Type B pancreatic cell (in vitro differentiated cells): ENCODE data around the gene CLASP1. TPM values are rescaled to one million over a fixed set of nuclear protein-coding genes. Genes with fewer than 3 reads are reported as not detected.

ENCODE experiments used
- DNase-seq: peaks from one replicate; pipeline ENCODE4 v3.0.0; 2021; ENCODE audit warnings: mixed read lengths; ENCODE audit not compliant: unreplicated experiment; ENCODE audit errors: extremely low spot score
- H3K27ac Mint-ChIP-seq: 2 replicates; pipeline ENCODE4 v1.8.0; 2021; ENCODE audit warnings: mild to moderate bottlenecking, mixed read lengths
- H3K27me3 Mint-ChIP-seq: 2 replicates; pipeline ENCODE4 v1.8.0; 2021; ENCODE audit warnings: mixed read lengths
- H3K36me3 Mint-ChIP-seq: 2 replicates; pipeline ENCODE4 v1.8.0; 2021; ENCODE audit warnings: mixed read lengths
- H3K4me1 Mint-ChIP-seq: one replicate; pipeline ENCODE4 v1.8.0; 2021; ENCODE audit warnings: mixed read lengths; ENCODE audit not compliant: unreplicated experiment
- H3K4me3 Mint-ChIP-seq: 2 replicates; pipeline ENCODE4 v1.8.0; 2021; ENCODE audit warnings: mild to moderate bottlenecking, mixed read lengths
- H3K9me3 Mint-ChIP-seq: 2 replicates; pipeline ENCODE4 v1.8.0; 2021; ENCODE audit warnings: mixed read lengths
- CTCF ChIP-seq: fragments of 200-600 bp; sonication (generic); conservative IDR thresholded peaks from 2 replicates; pipeline ENCODE4 v1.5.0; 2021; ENCODE audit warnings: antibody characterized with exemption, mild to moderate bottlenecking
- total RNA-seq: library from RNA; stranded (reverse); gene quantifications from 2 replicates; pipeline ENCODE4 v1.2.1, GENCODE V29; 2021; ENCODE audit warnings: low replicate concordance

CLASP1 gene
- total RNA-seq, 1 donor from 2014 or later, result 74.6 TPM

DNA sequence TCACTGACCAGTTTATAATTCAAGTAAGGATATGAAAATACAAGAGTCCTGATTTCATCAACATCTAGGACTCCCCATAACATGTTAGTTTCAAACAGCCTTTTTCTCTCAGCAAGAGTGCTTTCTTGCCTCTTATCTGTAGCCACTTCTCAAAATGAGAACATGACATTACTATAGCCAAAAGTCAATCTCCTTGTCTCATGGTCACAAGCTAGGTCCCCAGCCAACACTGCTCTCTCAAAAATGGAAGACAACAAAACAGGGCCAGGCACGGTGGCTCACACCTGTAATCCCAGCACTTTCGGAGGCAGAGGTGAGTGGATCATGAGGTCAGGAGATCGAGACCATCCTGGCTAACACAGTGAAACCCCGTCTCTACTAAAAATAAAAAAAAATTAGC, 15.8 kb downstream of the CLASP1 start:
- Mint-ChIP-seq H3K27ac (no peak overlapping the region), H3K4me3 (no peak overlapping the region), H3K27me3 (no peaks in the 10 kb centered on the region), H3K9me3 (peaks cover 14% of the 10 kb centered on the region), H3K4me1 (peaks cover 21% of the 10 kb centered on the region), H3K36me3 (peaks cover 18% of the 10 kb centered on the region)
- no peak for DNase-seq
- TF ChIP-seq CTCF, result no peak

DNA sequence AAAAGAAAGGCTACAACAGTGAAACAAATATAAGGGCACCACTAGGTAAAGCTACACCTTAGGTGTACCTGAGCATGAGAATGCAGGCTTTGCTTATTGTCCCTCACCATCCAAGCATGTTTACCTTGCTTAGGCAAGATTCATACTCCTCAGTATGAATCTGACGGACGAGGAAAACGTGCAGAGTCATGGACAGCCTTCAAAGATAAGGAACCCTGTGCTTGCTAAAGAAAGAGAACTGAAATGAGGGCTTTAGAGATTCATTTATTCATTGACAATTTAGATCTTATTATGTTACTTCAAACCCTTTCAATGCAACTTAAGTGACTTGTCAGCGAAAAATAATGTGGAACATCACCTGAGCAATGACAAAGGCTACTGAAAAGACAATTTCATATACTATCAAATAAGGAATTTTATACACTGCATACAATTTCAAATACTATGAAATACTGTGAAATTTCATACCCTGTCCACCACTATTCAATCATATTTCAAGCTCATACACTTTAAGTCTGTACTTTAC, 21.7 kb downstream of the CLASP1 start:
- H3K9me3 Mint-ChIP-seq, result no peaks in the 10 kb centered on the region
- no peak overlapping the region for H3K4me3 Mint-ChIP-seq
- DNase-seq, result no peak
- no peaks in the 10 kb centered on the region for H3K27me3 Mint-ChIP-seq
- TF ChIP-seq CTCF, result no peak
- H3K27ac Mint-ChIP-seq, result no peak overlapping the region
- peaks cover 14% of the 10 kb centered on the region for H3K36me3 Mint-ChIP-seq
- no peaks in the 10 kb centered on the region for H3K4me1 Mint-ChIP-seq

DNA sequence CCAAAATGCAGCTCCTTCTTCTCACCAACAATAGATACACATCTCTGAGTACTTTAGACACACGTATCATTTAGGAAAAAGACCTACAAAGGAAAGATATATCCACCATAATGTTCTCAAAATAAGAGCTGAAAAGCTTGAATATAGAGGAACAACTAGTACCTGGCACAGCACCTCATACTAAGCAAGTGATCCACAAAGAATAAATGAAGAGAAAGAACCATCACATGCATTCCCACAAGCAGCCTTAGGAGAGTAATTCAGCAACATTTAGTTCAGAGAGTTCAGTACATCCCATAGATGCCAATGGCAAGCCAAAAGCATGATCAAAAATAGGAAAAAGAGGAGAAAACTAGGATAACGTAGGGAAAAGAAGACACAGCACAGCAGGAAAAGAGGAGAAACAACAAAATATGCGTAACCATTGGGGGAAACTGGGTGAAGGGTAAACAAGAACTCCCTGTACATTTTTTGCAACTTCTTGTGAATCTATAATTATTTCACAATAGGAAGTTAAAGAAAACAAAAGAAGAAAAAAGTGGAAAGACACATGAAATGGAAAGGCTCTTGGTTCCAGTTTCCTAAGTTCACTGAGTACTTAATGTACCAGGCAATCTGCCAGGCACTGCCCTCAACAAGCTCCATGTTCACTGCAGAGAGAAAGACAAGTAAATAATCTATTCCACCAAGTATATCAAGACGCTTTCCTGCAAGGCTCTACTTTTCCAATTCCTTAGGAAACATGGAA, 22.3 kb downstream of the CLASP1 start:
- Mint-ChIP-seq H3K36me3 (peaks cover 15% of the 10 kb centered on the region), H3K4me1 (no peaks in the 10 kb centered on the region), H3K4me3 (no peak overlapping the region), H3K9me3 (no peaks in the 10 kb centered on the region), H3K27me3 (no peaks in the 10 kb centered on the region), H3K27ac (no peak overlapping the region)
- no peak for TF ChIP-seq CTCF
- DNase-seq, result no peak

DNA sequence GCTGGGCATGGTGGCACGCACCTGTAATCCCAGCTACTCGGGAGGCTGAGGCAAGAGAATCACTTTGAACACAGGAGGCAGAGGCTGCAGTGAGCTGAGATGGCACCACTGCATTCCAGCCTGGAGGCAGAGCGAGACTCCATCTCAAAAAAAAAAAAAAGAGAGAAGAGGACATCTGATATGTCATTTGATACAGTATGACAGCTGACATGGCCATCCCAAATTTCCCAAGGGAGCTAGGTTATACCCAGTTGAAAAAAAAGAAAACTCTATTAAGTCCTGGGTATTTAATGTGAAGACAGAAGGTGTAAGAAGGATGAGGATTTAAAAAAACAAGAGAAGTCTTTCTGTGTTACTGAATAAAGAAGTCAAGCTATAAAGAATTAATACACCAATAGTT, 23.3 kb downstream of the CLASP1 start:
- TF ChIP-seq CTCF, result no peak
- Mint-ChIP-seq H3K27me3 (no peaks in the 10 kb centered on the region), H3K4me3 (no peak overlapping the region), H3K36me3 (peaks cover 15% of the 10 kb centered on the region), H3K27ac (no peak overlapping the region), H3K9me3 (no peaks in the 10 kb centered on the region), H3K4me1 (no peaks in the 10 kb centered on the region)
- no peak for DNase-seq

DNA sequence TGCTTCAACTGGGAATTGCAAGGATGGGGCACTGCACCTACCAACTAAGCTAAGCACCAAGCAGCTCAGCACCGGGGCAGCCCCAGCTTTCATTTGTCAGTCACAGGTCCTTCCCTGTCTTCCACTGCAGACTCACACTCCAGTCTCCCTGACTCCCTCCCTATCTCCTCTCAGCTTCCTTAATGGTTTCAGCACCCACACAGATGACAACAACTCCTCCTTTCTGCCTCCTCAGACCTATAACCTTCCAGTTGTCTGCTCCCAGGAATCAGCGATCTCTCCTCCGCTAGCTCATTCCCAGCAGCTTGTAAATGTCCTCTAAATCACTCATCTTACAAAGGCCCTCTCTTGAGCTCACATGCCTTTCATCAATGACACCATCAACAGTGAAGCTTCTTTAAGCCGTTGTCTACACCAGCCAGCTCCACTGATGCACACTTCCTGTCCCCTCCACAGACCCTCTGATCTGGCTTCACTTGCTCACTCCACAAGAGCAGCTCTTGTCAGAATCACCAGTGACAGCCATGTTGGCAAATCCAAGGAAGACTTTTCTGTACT, 32.1 kb downstream of the CLASP1 start:
- H3K36me3 Mint-ChIP-seq, result peaks cover 15% of the 10 kb centered on the region
- H3K4me3 Mint-ChIP-seq, result no peak overlapping the region
- peaks cover 4% of the 10 kb centered on the region for H3K4me1 Mint-ChIP-seq
- no peak for TF ChIP-seq CTCF
- no peaks in the 10 kb centered on the region for H3K9me3 Mint-ChIP-seq
- DNase-seq, result no peak
- H3K27ac Mint-ChIP-seq, result no peak overlapping the region
- H3K27me3 Mint-ChIP-seq, result no peaks in the 10 kb centered on the region
